B cell (primary cell): Measurements from ENCODE around the gene APLP1.

Source experiments
- EZH2 ChIP-seq: IDR thresholded peaks from 2 replicates; pipeline ENCODE4 v1.6.1; 2012; ENCODE audit warnings: borderline replicate concordance, low read depth, mild to moderate bottlenecking, moderate library complexity, low read length; ENCODE audit not compliant: insufficient read depth, poor library complexity, severe bottlenecking
- TF ChIP-seq, protein P1 (sequence below): fragments of 200-600 bp; IDR thresholded peaks from one replicate; pipeline ENCODE4 v1.8.0; 2022; ENCODE audit warnings: antibody characterized with exemption, mild to moderate bottlenecking

DNA sequence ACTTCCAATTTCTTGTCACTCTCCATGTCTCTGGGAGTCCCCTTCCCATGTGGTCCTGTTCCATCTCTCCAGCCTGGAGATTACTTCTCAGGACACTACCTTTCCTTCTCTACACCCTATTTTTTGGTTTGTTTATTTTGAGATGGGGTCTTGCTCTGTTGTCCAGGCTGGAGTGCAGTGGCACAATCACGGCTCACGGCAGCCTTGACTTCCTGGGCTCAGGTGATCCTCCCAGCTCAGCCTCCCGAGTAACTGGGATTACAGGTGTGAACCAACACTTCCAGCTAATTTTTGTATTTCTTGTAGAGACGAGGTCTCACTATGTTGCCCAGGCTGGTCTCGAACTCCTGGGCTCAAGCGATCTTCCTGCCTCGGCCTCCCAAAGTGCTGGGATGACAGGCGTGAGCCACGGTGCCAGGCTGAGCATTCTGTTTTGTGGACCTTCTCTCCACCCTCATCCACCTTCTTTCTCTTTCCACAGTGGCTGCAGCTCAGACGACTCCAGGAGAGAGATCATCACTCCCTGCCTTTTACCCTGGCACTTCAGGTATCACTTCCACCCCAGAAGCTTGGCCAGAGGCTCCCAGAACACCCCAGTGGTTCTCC is 34.6 kb downstream of the APLP1 start:
- TF ChIP-seq, protein P1, sequence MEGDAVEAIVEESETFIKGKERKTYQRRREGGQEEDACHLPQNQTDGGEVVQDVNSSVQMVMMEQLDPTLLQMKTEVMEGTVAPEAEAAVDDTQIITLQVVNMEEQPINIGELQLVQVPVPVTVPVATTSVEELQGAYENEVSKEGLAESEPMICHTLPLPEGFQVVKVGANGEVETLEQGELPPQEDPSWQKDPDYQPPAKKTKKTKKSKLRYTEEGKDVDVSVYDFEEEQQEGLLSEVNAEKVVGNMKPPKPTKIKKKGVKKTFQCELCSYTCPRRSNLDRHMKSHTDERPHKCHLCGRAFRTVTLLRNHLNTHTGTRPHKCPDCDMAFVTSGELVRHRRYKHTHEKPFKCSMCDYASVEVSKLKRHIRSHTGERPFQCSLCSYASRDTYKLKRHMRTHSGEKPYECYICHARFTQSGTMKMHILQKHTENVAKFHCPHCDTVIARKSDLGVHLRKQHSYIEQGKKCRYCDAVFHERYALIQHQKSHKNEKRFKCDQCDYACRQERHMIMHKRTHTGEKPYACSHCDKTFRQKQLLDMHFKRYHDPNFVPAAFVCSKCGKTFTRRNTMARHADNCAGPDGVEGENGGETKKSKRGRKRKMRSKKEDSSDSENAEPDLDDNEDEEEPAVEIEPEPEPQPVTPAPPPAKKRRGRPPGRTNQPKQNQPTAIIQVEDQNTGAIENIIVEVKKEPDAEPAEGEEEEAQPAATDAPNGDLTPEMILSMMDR: no peak
- no peak for TF ChIP-seq EZH2
